ENCODE results near the gene HAPLN3.
A peak's percentile ranks its signal among the peaks of the same experiment; 100 is the strongest.

The HAPLN3 gene

DNA sequence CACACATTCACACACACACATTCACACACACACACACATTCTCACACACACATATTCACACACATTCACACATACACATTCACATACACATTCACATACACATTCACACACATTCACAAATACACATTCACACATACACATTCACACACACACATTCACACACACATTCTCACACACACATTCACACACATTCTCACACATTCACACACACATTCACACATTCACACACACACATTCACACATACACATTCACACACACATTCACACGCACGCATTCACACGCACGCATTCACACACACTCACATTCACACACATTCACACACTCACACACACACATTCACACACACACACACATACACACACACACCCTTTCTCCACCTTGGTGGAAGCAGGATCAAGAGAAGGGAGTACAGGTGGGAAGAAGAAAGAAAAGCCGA is 5.7 kb upstream of the HAPLN3 start:
- TF ChIP-seq CTCF (IDR thresholded peaks at IDR 0.05; ENCODE audit: extremely low read depth, insufficient read depth, missing control alignments) = no peak
- no peak for DNase-seq (ENCODE audit: low spot score)
- in situ Hi-C loops (cut with MboI; ENCODE audit: low pct_unique_long_range_greater_than_20kb, low sequenced_read_pairs, unreplicated experiment) = loop anchor here (25.0 kb wide), 1 partner anchor 286 kb away; no protein-coding TSS in a partner anchor

GRCh38 chr15:88900309-88900981 is 5.1 kb upstream of the HAPLN3 start:
- TF ChIP-seq CTCF (IDR thresholded peaks at IDR 0.05; ENCODE audit: extremely low read depth, insufficient read depth, missing control alignments) = no peak
- in situ Hi-C loops (cut with MboI; ENCODE audit: low pct_unique_long_range_greater_than_20kb, low sequenced_read_pairs, unreplicated experiment) = loop anchor here (25.0 kb wide), 1 partner anchor 287 kb away; no protein-coding TSS in a partner anchor
- DNase-seq (ENCODE audit: low spot score) = no peak

DNA sequence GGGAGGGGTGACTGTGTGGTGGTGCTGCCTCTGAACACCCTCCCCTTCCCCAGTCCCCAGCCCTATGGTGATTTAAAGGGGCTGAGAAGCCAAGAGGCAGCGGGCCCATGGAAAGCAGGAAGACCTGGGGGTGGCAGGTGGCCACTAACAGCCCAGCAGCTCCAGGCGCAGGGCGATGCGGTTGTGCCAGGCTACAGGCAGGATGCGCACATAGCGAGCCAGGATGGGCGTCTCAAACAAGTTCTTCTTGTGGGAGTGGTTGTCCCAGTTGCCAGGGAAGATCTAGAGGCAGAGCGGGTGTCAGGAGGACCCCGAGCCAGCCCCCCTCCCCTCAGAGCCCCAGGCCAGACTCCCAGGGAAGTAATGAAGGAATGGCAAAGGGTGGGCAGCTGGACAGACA is 3.9 kb upstream of the HAPLN3 start:
- in situ Hi-C loops (cut with MboI; ENCODE audit: low pct_unique_long_range_greater_than_20kb, low sequenced_read_pairs, unreplicated experiment) = loop anchor here (10.0 kb wide), 1 partner anchor 126 kb away; no protein-coding TSS in a partner anchor
- no peak for TF ChIP-seq CTCF (IDR thresholded peaks at IDR 0.05; ENCODE audit: extremely low read depth, insufficient read depth, missing control alignments)
- no peak for DNase-seq (ENCODE audit: low spot score)

DNA sequence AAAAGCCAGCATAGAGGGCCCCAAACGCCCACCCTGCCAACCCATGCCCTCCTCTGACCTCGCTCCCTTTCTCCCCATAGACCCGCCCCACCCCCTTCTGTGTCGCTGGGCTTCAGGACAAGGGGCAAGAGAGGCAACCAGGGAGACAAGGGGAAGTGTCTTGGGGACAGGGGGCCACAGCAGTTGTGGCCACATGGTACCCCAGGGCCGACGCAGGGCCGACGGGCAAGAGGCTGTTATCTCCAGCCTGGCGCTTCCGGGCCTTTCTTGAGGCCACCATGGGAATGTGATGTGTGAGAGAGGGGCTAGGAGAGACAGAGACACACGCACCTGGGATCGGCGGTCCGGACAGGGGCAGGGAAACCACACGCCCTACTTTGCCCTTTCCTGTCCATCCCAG is 3.4 kb upstream of the HAPLN3 start:
- in situ Hi-C loops (cut with MboI; ENCODE audit: low pct_unique_long_range_greater_than_20kb, low sequenced_read_pairs, unreplicated experiment) = loop anchor here (10.0 kb wide), 1 partner anchor 126 kb away; no protein-coding TSS in a partner anchor
- TF ChIP-seq CTCF (IDR thresholded peaks at IDR 0.05; ENCODE audit: extremely low read depth, insufficient read depth, missing control alignments) = no peak

GRCh38 chr15:88897456-88898194 is 2.3 kb upstream of the HAPLN3 start:
- in situ Hi-C loops (cut with MboI; ENCODE audit: low pct_unique_long_range_greater_than_20kb, low sequenced_read_pairs, unreplicated experiment) = loop anchor here (10.0 kb wide), 1 partner anchor 127 kb away; no protein-coding TSS in a partner anchor
- no peak for DNase-seq (ENCODE audit: low spot score)
- peak; percentile 21 for TF ChIP-seq CTCF (IDR thresholded peaks at IDR 0.05; ENCODE audit: extremely low read depth, insufficient read depth, missing control alignments)

More for the DNA sequence above, 3.4 kb upstream of the HAPLN3 start:
- DNase-seq (ENCODE audit: low spot score) = no peak

- in situ Hi-C loops (cut with MboI; ENCODE audit: low pct_unique_long_range_greater_than_20kb, low sequenced_read_pairs, unreplicated experiment) = loop anchor here (10.0 kb wide), 1 partner anchor 128 kb away; no protein-coding TSS in a partner anchor
- no peak for TF ChIP-seq CTCF (IDR thresholded peaks at IDR 0.05; ENCODE audit: extremely low read depth, insufficient read depth, missing control alignments)
- no peak for DNase-seq (ENCODE audit: low spot score)
Observed at GRCh38 chr15:88897142-88897455, 1.8 kb upstream of the HAPLN3 start.

All from GM13977 (cell line).